ENCODE results near the gene BTBD2.

DNA sequence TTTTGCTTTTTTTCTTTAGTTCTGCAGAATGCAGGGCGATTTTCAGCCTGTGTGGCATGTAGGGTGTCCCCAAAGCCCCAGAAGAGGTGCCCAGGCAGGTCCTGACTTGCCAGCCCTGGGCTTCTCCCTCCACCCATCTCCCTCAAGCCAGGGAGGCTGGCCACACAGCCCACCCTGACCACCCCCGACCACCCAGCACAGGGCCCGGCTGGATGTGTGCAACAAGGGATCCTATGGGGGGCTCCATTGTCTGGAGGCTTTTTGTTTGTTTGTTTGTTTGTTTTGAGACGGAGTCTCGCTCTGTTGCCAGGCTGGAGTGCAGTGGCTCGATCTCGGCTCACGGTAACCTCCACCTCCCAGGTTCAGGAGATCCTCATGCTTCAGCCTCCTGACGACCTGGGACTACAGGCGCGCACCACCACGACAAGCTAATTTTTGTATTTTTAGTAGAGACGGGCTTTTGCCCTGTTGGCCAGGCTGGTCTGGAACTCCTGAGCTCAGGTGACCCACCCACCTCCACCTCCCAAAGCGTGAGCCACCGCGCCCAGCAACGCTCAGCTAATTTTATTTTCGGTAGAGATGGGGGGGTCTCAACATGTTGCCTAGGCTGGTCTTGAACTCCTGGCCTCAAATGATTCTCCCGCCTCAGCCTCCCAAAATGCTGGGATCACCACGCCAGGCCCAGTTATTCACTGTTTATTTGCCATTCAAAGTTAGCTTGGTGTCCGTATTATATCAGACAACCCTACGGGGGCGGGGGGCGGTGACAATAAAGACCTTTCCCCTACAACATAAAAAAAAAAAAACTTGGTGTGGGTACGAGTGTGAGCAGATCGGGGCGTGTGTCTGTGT lies 43.3 kb upstream of the BTBD2 start:
- TF ChIP-seq, protein P1, sequence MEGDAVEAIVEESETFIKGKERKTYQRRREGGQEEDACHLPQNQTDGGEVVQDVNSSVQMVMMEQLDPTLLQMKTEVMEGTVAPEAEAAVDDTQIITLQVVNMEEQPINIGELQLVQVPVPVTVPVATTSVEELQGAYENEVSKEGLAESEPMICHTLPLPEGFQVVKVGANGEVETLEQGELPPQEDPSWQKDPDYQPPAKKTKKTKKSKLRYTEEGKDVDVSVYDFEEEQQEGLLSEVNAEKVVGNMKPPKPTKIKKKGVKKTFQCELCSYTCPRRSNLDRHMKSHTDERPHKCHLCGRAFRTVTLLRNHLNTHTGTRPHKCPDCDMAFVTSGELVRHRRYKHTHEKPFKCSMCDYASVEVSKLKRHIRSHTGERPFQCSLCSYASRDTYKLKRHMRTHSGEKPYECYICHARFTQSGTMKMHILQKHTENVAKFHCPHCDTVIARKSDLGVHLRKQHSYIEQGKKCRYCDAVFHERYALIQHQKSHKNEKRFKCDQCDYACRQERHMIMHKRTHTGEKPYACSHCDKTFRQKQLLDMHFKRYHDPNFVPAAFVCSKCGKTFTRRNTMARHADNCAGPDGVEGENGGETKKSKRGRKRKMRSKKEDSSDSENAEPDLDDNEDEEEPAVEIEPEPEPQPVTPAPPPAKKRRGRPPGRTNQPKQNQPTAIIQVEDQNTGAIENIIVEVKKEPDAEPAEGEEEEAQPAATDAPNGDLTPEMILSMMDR (IDR thresholded peaks at IDR 0.05): no peak
- no peak for TF ChIP-seq EZH2phosphoT487 (IDR thresholded peaks at IDR 0.05)
